HepG2 (cell line): Measurements from ENCODE around the gene SCYGR4. TPM values are rescaled to one million over a fixed set of nuclear protein-coding genes. Genes with fewer than 3 reads are reported as not detected.
A peak's percentile ranks its signal among the peaks of the same experiment; 100 is the strongest.

Experiments used
- BCL6 ChIP-seq: IDR thresholded peaks from 2 replicates; pipeline ENCODE4 v1.6.1; 2016; ENCODE audit warnings: missing genetic modification reagents, missing compliant biosample characterization
- CREB1 ChIP-seq, 2 experiments: fragments of 450-650 bp in 1 of 2; IDR thresholded peaks; 2 replicates each; pipeline ENCODE4 v1.6.1; 2016 to 2017; ENCODE audit warnings: control low read depth in 1 of 2, mild to moderate bottlenecking in 1 of 2, missing compliant biosample characterization in 1 of 2, missing genetic modification characterization in 1 of 2
- EHMT2 ChIP-seq: fragments of 200-600 bp; sonication (generic); IDR thresholded peaks from 2 replicates; pipeline ENCODE4 v1.7.0; 2017; ENCODE audit warnings: antibody characterized with exemption, low read depth, low read length, borderline replicate concordance
- FOSL2 ChIP-seq: sonication (generic); formaldehyde crosslinking; IDR thresholded peaks from 2 replicates; pipeline ENCODE4 v1.4.0; 2020; ENCODE audit warnings: missing genetic modification reagents
- FOXA3 ChIP-seq: IDR thresholded peaks from 2 replicates; pipeline ENCODE4 v1.6.1; 2016; ENCODE audit warnings: missing genetic modification reagents, missing compliant biosample characterization
- GABPB1 ChIP-seq: IDR thresholded peaks from 2 replicates; pipeline ENCODE4 v1.6.1; 2016; ENCODE audit warnings: mild to moderate bottlenecking, missing genetic modification reagents, moderate library complexity, missing compliant biosample characterization
- GATAD2A ChIP-seq: IDR thresholded peaks from 2 replicates; pipeline ENCODE4 v1.6.1; 2016
- HMGA1 ChIP-seq: sonication (generic); formaldehyde crosslinking; conservative IDR thresholded peaks from 2 replicates; pipeline ENCODE4 v1.4.0; 2020; ENCODE audit warnings: missing genetic modification reagents
- JUND ChIP-seq: sonication (generic); formaldehyde crosslinking; IDR thresholded peaks from 2 replicates; pipeline ENCODE4 v1.8.0; 2022; ENCODE audit warnings: mild to moderate bottlenecking, missing genetic modification reagents
- RBFOX2 ChIP-seq: fragments of 200-400 bp; formaldehyde crosslinking; IDR thresholded peaks from 2 replicates; pipeline ENCODE4 v1.6.1; 2017; ENCODE audit warnings: low read depth, mild to moderate bottlenecking, low read length
- SAP130 ChIP-seq: IDR thresholded peaks from 2 replicates; pipeline ENCODE4 v1.6.1; 2016; ENCODE audit warnings: low read depth
- SOX13 ChIP-seq, 3 experiments: fragments of 450-650 bp in 1 of 3; sonication (generic) in 1 of 3; formaldehyde crosslinking in 1 of 3; IDR thresholded peaks in 2 of 3; conservative IDR thresholded peaks in 1 of 3; 2 replicates each; pipeline versions ENCODE4 v1.5.0 to v1.6.1; 2016 to 2020; ENCODE audit warnings: antibody characterized with exemption in 1 of 3, mild to moderate bottlenecking in 1 of 3, missing compliant biosample characterization in 1 of 3, missing genetic modification reagents in 1 of 3, moderate library complexity in 1 of 3
- SOX5 ChIP-seq: IDR thresholded peaks from 2 replicates; pipeline ENCODE4 v1.6.1; 2016; ENCODE audit warnings: borderline replicate concordance
- TCF7 ChIP-seq: sonication (generic); IDR thresholded peaks from 2 replicates; pipeline ENCODE4 v1.6.1; 2016; ENCODE audit warnings: antibody characterized with exemption, low read depth
- ZNF326 ChIP-seq: sonication (generic); formaldehyde crosslinking; IDR thresholded peaks from 2 replicates; pipeline ENCODE4 v1.4.0; 2020; ENCODE audit warnings: missing genetic modification reagents, borderline replicate concordance
- ZNF33B ChIP-seq: sonication (generic); formaldehyde crosslinking; IDR thresholded peaks from 2 replicates; pipeline ENCODE4 v1.5.1; 2020; ENCODE audit warnings: mild to moderate bottlenecking, missing genetic modification reagents
- ZNF609 ChIP-seq: sonication (generic); formaldehyde crosslinking; IDR thresholded peaks from 2 replicates; pipeline ENCODE4 v1.4.0; 2020; ENCODE audit warnings: mild to moderate bottlenecking, missing genetic modification reagents, borderline replicate concordance
- ZNF614 ChIP-seq: IDR thresholded peaks from 2 replicates; pipeline ENCODE4 v1.6.1; 2018; ENCODE audit warnings: missing biosample characterization, missing genetic modification reagents, inconsistent platforms, borderline replicate concordance
- polyA plus RNA-seq, 8 experiments: library from polyadenylated mRNA; depleted of rRNA in 3 of 8; stranded (reverse) in 7 of 8; unstranded in 1 of 8; fragments of >200 nt; fragmentation: Illumina TruSeq in 4 of 8; extraction: Trizol in 4 of 8; gene quantifications; 2 replicates each; pipeline versions ENCODE4 v1.2.1 to v1.2.3, GENCODE V29; 2011 to 2016; ENCODE audit warnings: low read depth in 4 of 8, missing spikeins in 1 of 8, mixed read lengths in 1 of 8; ENCODE audit not compliant: insufficient read depth in 1 of 8
- total RNA-seq, 5 experiments: library from RNA; depleted of rRNA; stranded (reverse); fragments of >200 nt; fragmentation: Illumina TruSeq; extraction: Trizol; gene quantifications; 2 replicates each; pipeline ENCODE4 v1.2.3, GENCODE V29; 2016; ENCODE audit warnings: low read depth in 1 of 5

The SCYGR4 gene
- total and polyA plus RNA-seq, 2 of the 13 experiments (the other 11 are each of a cell fraction or from before 2014, with no cell fraction given), result not detected

DNA sequence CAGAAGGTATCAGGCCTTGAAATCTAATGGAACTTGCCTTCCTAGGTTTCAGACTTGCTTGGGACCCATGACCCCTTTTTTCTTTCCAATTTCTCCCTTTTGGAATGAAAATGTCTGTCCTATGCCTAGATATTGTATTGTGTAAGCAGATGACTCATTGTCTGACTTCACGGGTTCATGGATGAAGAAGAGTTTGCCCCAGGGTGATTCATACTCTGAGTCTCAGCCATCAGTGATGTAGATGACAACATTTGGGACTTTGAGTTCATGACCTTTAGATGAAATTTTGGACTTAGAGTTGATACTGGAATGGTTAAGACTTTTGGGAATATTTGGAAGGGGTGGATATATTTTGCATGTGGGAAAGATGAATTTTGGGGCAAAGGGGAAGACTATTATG, 38.2 kb downstream of the SCYGR4 start (continued):
- TF ChIP-seq ZNF33B (CRISPR knock-in tag) (no peak), TCF7 (peak; percentile 21; the same call in 1 of the 2 replicates), HMGA1 (no peak), JUND (CRISPR knock-in tag) (peak; percentile 84), FOSL2 (CRISPR knock-in tag) (peak; percentile 99), GATAD2A (CRISPR knock-in tag) (peak; percentile 56), SOX13 (IDR thresholded peaks at IDR 0.05) (peak; percentile 8; the same call in 1 of the 2 replicates), SOX13 (CRISPR knock-in tag; conservative IDR thresholded peaks at IDR 0.05 in 1 of 2, IDR thresholded peaks at IDR 0.05 in 1 of 2) (no peak), CREB1 (IDR thresholded peaks at IDR 0.05) (peak; percentile 56; the same call in 1 of the 2 replicates), CREB1 (CRISPR knock-in tag; IDR thresholded peaks at IDR 0.05) (peak; percentile 73; the same call in 1 of the 2 replicates), RBFOX2 (no peak), FOXA3 (CRISPR knock-in tag) (peak; percentile 30; the same call in 1 of the 2 replicates), ZNF326 (no peak), GABPB1 (CRISPR knock-in tag) (no peak), ZNF614 (CRISPR knock-in tag) (0 out of 2 replicates have a peak, but pooled peaks have one; percentile 51), SAP130 (CRISPR knock-in tag) (0 out of 2 replicates have a peak, but pooled peaks have one; percentile 31), EHMT2 (peak; percentile 48; the same call in 1 of the 2 replicates), BCL6 (CRISPR knock-in tag) (0 out of 2 replicates have a peak, but pooled peaks have one; percentile 27), ZNF609 (CRISPR knock-in tag) (no peak), SOX5 (CRISPR knock-in tag) (peak; percentile 64; the same call in 1 of the 2 replicates)
- TF ChIP-seq, all 625 proteins: peak for 46
